Naive B cell (primary cell): Measurements from ENCODE around the gene ACP5. TPM values are rescaled to one million over a fixed set of nuclear protein-coding genes. Genes with fewer than 3 reads are reported as not detected.

Experiments used
- ATAC-seq, 2 donors: fragments of 150-1000 bp; cut with Tn5 transposase; 2 replicates each; pipeline ENCODE4 v1.10.0; 2021; ENCODE audit warnings: low read depth in 2 of 2, mild to moderate bottlenecking in 2 of 2, moderate library complexity in 2 of 2
- DNase-seq: peaks from one replicate; pipeline ENCODE4 v3.0.0; 2022
- H3K27ac Mint-ChIP-seq, 6 donors: one replicate each; pipeline ENCODE4 v1.8.0; 2020 to 2022; ENCODE audit warnings: mild to moderate bottlenecking in 6 of 6, mixed read lengths in 6 of 6, moderate library complexity in 5 of 6, inconsistent platforms in 2 of 6
- H3K27me3 Mint-ChIP-seq, 3 donors: one replicate each; pipeline ENCODE4 v1.8.0; 2021 to 2022; ENCODE audit warnings: mixed read lengths in 3 of 3, mild to moderate bottlenecking in 1 of 3
- H3K36me3 Mint-ChIP-seq, 2 donors: one replicate each; pipeline ENCODE4 v1.8.0; 2020 to 2022; ENCODE audit warnings: mixed read lengths in 2 of 2, inconsistent platforms in 1 of 2, mild to moderate bottlenecking in 1 of 2
- H3K4me1 Mint-ChIP-seq, 3 donors: one replicate each; pipeline ENCODE4 v1.8.0; 2020 to 2022; ENCODE audit warnings: mixed read lengths in 3 of 3, inconsistent platforms in 1 of 3, mild to moderate bottlenecking in 1 of 3, moderate library complexity in 1 of 3
- H3K4me3 Mint-ChIP-seq, 8 donors: one replicate each; pipeline ENCODE4 v1.8.0; 2020 to 2022; ENCODE audit warnings: mild to moderate bottlenecking in 8 of 8, mixed read lengths in 8 of 8, moderate library complexity in 8 of 8, inconsistent platforms in 2 of 8
- H3K9me3 Mint-ChIP-seq, 7 donors: one replicate each; pipeline ENCODE4 v1.8.0; 2020 to 2022; ENCODE audit warnings: mixed read lengths in 7 of 7, mild to moderate bottlenecking in 5 of 7, inconsistent platforms in 2 of 7, moderate library complexity in 1 of 7
- polyA plus RNA-seq, 6 donors: library from polyadenylated mRNA; unstranded; fragments of 300-500 nt; fragmentation: Illumina TruSeq; gene quantifications; one replicate each; pipeline ENCODE4 v1.2.3, GENCODE V29; 2021; ENCODE audit warnings: low read depth in 6 of 6

Gene ACP5
- polyA plus RNA-seq, 6 donors from 2014 or later: 17.4 to 44.2 (median 24.6) TPM

DNA sequence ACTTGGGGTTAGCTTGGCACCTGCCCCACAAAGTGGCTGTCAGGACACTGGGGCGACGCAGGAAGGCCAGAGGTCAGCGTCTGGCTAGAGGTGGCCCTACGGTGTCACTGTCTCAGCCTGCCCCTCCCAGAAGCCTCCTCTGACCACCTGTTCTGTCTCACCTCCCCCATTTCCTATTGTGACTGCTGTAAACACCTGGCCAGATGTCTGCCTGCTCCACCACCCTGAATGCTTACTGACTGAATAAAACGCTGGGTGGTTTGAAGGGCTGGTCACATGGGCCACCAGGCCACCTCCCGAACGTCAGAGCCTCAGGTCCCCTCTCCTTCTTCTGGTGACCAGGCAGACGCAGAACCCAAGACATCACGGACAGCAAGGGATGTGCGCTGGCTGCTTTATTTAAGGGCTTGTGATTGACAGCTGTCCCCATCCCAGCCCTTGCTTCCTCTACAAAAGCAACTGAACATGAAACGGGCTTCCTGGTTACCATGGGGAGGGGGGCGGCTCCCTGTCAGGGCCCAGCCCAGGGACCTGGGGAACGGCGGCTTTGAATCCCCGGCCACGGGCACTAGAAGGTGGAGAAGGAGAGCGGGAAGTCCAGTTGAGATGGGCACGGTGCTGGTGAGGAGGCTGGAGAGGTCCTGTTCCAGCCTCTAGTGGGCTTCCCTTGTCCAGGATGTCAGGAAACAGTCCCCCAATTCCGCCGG, 24.6 kb downstream of the ACP5 start:
- no peak for ATAC-seq
- DNase-seq: no peak
- Mint-ChIP-seq H3K4me3 (peak overlapping the region in 2 of 8 donors; percentile 41 to 43), H3K9me3 (no peaks in the 10 kb centered on the region), H3K27me3 (no peaks in the 10 kb centered on the region), H3K4me1 (peaks cover 31 to 46% (median 36%) of the 10 kb centered on the region in 3 donors), H3K36me3 (no peaks in the 10 kb centered on the region), H3K27ac (peak overlapping the region in 1 of 6 donors; percentile 82)

DNA sequence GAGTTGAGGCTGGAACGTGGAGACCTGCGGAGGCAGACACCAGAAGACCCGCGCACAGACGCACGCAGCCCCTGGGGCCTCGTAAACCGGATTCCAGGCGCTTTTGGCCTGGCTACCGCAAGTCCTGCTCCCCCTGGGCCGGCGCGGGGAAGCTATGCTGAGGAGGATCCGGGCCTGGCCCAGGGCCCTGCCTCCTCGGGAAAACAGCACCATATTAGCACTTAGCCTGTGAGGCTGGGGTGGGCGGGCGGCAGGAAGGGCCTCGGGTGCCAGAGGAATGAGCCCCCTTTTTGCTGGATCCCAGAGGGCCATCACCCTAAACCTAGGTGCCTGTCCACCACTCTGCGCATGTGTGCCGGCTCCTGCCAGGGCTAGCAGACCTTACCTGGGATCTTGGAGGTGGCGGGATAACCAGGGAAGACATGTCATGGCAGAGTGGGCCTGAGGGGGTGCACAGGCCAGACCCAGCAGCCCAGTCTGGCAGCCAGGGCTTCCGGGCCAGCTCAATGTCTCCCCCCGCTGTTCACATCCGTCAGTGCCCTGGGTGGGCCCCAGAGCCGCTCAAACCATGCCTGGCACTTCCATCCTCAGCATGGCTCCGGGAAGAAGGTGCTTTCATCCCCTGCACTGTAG, 25.7 kb downstream of the ACP5 start:
- Mint-ChIP-seq H3K27ac (peak overlapping the region in 3 of 6 donors; percentile 16 to 82 (median 47)), H3K4me1 (peaks cover 26 to 36% (median 29%) of the 10 kb centered on the region in 3 donors), H3K9me3 (no peaks in the 10 kb centered on the region), H3K27me3 (no peaks in the 10 kb centered on the region), H3K4me3 (no peak overlapping the region), H3K36me3 (no peaks in the 10 kb centered on the region)
- no peak for DNase-seq
- ATAC-seq: no peak

- Mint-ChIP-seq H3K9me3 (no peaks in the 10 kb centered on the region), H3K27ac (peak overlapping the region in 2 of 6 donors; percentile 27 to 84), H3K36me3 (no peaks in the 10 kb centered on the region), H3K4me1 (peaks cover 13 to 22% (median 17%) of the 10 kb centered on the region in 3 donors), H3K4me3 (no peak overlapping the region), H3K27me3 (peaks cover 0 to 2% (median under 1%) of the 10 kb centered on the region in 3 donors)
- ATAC-seq: no peak
- no peak for DNase-seq
These were observed 27.2 kb downstream of the ACP5 start for GRCh38 chr19:11550265-11550664.

DNA sequence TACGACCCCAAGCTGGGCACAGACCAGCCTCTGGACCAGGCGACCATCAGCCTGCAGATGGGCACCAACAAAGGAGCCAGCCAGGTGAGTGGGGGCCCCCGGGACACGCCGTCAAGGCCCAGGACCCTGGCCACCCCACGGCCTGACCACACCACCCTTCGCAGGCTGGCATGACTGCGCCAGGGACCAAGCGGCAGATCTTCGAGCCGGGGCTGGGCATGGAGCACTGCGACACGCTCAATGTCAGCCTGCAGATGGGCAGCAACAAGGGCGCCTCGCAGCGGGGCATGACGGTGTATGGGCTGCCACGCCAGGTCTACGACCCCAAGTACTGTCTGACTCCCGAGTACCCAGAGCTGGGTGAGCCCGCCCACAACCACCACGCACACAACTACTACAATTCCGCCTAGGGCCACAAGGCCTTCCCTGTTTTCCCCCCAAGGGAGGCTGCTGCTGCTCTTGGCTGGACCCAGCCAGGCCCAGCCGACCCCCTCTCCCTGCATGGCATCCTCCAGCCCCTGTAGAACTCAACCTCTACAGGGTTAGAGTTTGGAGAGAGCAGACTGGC, 28.0 kb downstream of the ACP5 start:
- DNase-seq: no peak
- peaks cover 0 to 7% (median 6%) of the 10 kb centered on the region in 3 donors for H3K27me3 Mint-ChIP-seq

DNA sequence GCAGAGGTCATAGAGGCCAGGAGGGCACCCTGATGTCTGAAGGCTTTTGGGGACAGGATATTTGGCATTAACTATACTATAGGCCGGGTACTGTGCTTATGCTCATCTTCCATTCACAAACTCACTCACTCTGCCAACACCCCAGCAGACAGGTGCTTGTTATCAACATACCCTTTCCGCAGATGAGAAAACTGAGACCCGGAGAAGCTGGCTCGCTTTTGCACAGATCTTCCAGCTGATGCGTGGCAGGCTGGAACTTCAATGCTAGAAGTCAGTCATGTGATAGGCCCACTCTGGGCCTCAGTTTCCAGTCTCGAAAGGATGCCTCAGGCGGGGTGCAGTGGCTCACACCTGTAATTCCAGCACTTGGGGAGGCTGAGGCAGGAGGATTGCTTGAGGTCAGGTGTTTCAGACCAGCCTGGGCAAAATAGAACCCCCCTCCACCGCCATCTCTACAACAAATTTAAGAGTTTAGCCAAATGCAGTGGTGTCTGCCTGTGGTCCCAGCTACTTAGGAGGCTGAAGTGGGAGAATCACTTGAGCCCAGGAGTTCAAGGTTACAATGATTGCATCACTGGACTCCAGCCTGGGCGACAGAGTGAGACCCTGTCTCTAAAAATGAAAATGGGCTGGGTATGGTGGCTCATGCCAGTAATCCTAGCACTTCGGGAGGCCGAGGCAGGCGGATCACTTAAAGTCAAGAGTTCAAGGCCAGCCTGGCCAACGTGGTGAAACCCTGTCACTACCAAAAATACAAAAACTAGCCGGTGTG, 29.3 kb downstream of the ACP5 start:
- ATAC-seq (no peak), DNase-seq (no peak)
- peaks cover 6 to 16% (median 14%) of the 10 kb centered on the region in 3 donors for H3K27me3 Mint-ChIP-seq
- H3K36me3 Mint-ChIP-seq: no peaks in the 10 kb centered on the region
- peaks cover 6 to 12% (median 7%) of the 10 kb centered on the region in 3 donors for H3K4me1 Mint-ChIP-seq
- H3K4me3 Mint-ChIP-seq: peak overlapping the region in 1 of 8 donors; percentile 79
- H3K27ac Mint-ChIP-seq: no peak overlapping the region
- no peaks in the 10 kb centered on the region for H3K9me3 Mint-ChIP-seq

More for the DNA sequence above, 28.0 kb downstream of the ACP5 start:
- no peaks in the 10 kb centered on the region for H3K9me3 Mint-ChIP-seq
- no peak overlapping the region for H3K4me3 Mint-ChIP-seq
- ATAC-seq: no peak
- H3K27ac Mint-ChIP-seq: no peak overlapping the region
- peaks cover 16 to 18% (median 17%) of the 10 kb centered on the region in 3 donors for H3K4me1 Mint-ChIP-seq
- H3K36me3 Mint-ChIP-seq: no peaks in the 10 kb centered on the region

DNA sequence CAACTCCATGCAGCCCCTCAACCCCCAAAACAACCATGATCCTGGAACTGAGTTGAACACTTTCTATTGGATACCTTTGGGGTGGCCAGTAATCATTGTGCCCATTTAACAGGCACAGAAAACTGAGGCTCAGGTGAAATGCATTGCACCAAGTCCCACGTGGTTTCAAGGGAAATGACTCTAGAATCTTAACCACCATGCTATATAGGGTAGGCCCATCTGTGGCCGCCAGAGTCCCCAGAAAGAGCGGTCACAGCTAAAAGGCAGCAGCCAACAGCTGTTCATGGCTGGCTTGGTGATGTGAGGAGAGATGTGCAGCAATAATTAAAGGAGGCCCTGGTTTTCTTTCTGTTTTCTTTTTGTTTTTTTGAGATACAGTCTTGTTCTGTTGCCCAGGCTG, 36.2 kb downstream of the ACP5 start:
- no peaks in the 10 kb centered on the region for H3K36me3 Mint-ChIP-seq
- peaks cover 11 to 19% (median 12%) of the 10 kb centered on the region in 3 donors for H3K4me1 Mint-ChIP-seq
- ATAC-seq (no peak), DNase-seq (no peak)
- no peak overlapping the region for H3K4me3 Mint-ChIP-seq
- H3K27ac Mint-ChIP-seq: peak overlapping the region in 1 of 6 donors; percentile 21
- H3K9me3 Mint-ChIP-seq: no peaks in the 10 kb centered on the region
- peaks cover 14 to 40% (median 39%) of the 10 kb centered on the region in 3 donors for H3K27me3 Mint-ChIP-seq

DNA sequence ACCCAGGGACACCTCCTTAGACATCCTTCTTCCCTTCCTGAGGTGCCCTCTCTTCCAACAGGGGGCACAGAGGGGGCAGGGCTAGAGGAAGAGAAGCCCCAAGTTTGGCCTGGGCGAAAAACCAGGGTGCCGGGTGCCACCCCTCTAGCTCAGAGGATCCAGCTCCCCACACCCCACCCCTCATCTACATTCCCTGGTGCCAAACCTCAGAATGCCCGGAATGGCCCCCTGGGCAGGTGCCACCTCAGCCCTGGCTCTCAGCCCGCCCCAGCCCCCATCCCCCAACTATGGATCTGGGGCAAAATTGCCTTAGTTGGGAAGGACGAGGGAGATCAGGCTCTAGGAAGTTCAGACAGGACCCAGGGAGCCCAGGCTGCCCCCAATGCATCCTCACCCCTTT, 36.8 kb downstream of the ACP5 start:
- Mint-ChIP-seq H3K9me3 (no peaks in the 10 kb centered on the region), H3K4me3 (peak overlapping the region in 1 of 8 donors; percentile 30), H3K27ac (no peak overlapping the region), H3K4me1 (peaks cover 14 to 20% (median 14%) of the 10 kb centered on the region in 3 donors), H3K36me3 (no peaks in the 10 kb centered on the region), H3K27me3 (peaks cover 14 to 40% (median 39%) of the 10 kb centered on the region in 3 donors)
- ATAC-seq (no peak), DNase-seq (no peak)

DNA sequence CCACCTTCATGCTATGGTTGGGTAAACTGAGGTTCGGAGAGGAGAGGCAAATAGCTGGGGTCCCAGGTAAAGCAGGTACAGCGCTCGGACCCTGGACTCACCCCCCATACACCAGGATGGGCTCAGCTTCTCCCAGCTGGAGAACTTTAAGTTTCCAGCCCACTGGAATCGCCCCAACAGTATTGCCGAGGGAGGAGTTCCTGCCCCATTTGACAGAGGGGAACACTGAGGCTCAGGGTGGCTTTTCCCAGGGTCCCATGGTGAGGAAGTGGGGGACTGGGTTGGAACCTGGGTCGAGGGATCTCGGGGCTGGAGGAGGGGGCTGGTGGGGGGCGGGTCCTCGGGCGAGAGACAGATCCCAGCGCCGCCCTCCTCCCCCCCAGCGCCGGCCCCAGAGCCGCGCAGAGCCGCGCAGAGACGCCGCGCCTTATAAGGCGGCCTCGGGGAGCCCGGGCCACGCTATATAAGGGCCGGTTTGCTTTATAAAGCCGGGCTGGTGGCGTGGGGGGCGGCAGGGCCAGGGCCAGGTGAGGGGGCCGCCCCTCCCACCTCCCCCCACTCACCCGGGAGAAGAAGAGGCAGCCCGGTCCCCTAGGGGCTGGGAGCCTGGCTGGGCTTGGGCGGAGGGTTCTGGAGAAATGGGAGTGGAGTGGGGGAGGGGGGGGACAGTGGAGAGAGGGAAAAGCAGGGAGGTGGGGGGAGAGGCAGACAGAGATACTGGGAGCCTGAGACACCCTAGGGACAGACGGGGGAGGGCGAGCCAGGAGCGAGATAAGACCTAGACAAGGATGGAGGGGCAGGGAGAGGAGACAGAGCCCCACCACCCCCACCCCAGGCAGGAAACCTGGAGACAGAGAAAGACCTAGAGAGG, 37.7 kb downstream of the ACP5 start:
- H3K4me3 Mint-ChIP-seq: no peak overlapping the region
- H3K27ac Mint-ChIP-seq: no peak overlapping the region
- no peak for ATAC-seq

GRCh38 chr19:11538232-11539036, 39.0 kb downstream of the ACP5 start, which contains the start of gene CNN1:
CNN1 (plus strand) TSS chr19:11538851; CDS start chr19:11538928, 77 bp downstream.
- no peak for DNase-seq
- Mint-ChIP-seq H3K27me3 (peaks cover 9 to 26% (median 23%) of the 10 kb centered on the region in 3 donors), H3K36me3 (no peaks in the 10 kb centered on the region), H3K27ac (peak within 1 kb of the TSS in 1 of 6 donors; percentile 73), H3K9me3 (no peaks in the 10 kb centered on the region), H3K4me1 (peaks cover 23 to 38% (median 29%) of the 10 kb centered on the region in 3 donors), H3K4me3 (no peak within 1 kb of the TSS)
- ATAC-seq: no peak

More for the DNA sequence above, 37.7 kb downstream of the ACP5 start:
- Mint-ChIP-seq H3K9me3 (no peaks in the 10 kb centered on the region), H3K36me3 (no peaks in the 10 kb centered on the region), H3K27me3 (peaks cover 14 to 33% (median 32%) of the 10 kb centered on the region in 3 donors), H3K4me1 (peaks cover 14 to 29% (median 21%) of the 10 kb centered on the region in 3 donors)
- DNase-seq: no peak

DNA sequence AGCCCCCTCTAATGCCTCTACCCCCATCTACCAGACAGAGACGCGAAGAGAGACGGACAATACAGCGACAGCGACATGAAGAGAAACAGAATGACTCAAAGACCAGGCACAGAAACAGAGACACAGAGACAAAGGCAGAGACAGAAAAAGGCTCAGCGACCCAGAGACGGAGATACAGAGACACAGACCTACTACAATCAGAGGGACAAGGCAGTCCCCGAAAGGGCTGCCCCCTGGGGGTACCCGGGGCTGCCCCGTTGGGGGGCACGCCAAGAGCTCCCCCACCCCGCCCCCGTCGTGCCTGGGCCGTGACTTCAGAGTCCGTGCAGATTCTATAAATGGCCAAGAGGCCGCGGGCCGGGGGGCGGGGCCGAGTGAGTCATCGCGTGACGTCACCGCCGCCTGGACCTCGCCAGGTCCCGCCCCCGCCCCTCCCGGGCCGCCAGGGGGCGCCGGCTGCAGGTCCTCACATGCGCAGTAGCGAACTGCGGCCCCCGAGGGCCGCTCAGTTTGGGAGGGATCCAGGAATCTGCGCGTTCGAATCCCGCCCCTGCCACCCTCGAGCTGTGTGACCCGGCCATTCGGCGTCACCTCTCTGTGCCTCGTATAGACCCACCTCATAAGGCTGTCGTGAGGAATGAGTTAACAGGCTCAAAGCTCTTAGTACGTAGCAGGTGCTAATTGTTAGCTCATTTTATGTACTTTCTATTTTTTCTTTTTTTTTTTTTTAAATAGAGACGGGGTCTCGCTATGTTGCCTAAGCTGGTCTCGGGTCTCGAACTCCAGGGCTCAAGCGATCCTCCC, 41.5 kb downstream of the ACP5 start:
- ATAC-seq (peak; percentile 91 to 92), DNase-seq (peak; percentile 79)
- H3K9me3 Mint-ChIP-seq: no peaks in the 10 kb centered on the region
- no peaks in the 10 kb centered on the region for H3K36me3 Mint-ChIP-seq
- peaks cover 23 to 38% (median 29%) of the 10 kb centered on the region in 3 donors for H3K4me1 Mint-ChIP-seq
- peak overlapping the region; percentile 47 to 95 (median 82) for H3K27ac Mint-ChIP-seq
- H3K27me3 Mint-ChIP-seq: peaks cover 9 to 26% (median 23%) of the 10 kb centered on the region in 3 donors
- peak overlapping the region; percentile 14 to 84 (median 72) for H3K4me3 Mint-ChIP-seq

DNA sequence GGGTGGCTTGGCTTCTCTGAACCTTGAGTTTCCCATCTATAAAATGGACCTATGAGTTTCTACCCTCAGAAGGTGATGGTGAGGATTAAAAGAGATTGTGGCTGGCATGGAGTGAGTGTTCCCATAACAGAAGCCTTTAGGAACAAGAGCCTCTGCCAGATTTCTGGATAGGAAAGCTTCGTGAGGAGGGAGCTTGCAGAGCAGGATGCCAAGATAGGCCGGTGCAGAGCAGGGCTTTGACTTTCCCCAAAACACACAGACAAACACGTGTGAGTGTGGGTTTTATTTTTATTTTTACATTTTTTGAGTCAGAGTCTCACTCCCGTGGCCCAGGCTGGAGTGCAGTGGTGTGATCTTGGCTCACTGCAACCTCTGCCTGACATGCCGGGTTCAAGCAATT, 42.5 kb downstream of the ACP5 start:
- no peaks in the 10 kb centered on the region for H3K36me3 Mint-ChIP-seq
- peaks cover 4 to 18% (median 16%) of the 10 kb centered on the region in 3 donors for H3K27me3 Mint-ChIP-seq
- peak overlapping the region in 3 of 6 donors; percentile 71 to 95 (median 83) for H3K27ac Mint-ChIP-seq
- H3K9me3 Mint-ChIP-seq: no peaks in the 10 kb centered on the region
- DNase-seq: no peak
- H3K4me1 Mint-ChIP-seq: peaks cover 23 to 36% (median 29%) of the 10 kb centered on the region in 3 donors
- no peak for ATAC-seq
- peak overlapping the region in 5 of 8 donors; percentile 15 to 82 (median 58) for H3K4me3 Mint-ChIP-seq
